G401 (cell line): ENCODE results near the gene CHFR. TPM values are rescaled to one million over a fixed set of nuclear protein-coding genes. Genes with fewer than 3 reads are reported as not detected.
"Not testable (repeated sequence)": the region's sequence is repeated elsewhere in the genome, so short reads cannot be mapped to it uniquely, and the experiment has no call there.

Source experiments
- DNase-seq: peaks from one replicate; pipeline ENCODE4 v3.0.0-alpha.2; 2015; ENCODE audit warnings: low spot score
- in situ Hi-C: cut with HindIII; loops from 2 replicates; pipeline ENCODE4 v1.10.0; 2016; ENCODE audit warnings: low sequenced_read_pairs, mixed read lengths
- total RNA-seq: library from RNA; depleted of rRNA; stranded (reverse); fragments of >200 nt; shearing (Covaris generic); gene quantifications from 2 replicates; pipeline ENCODE4 v1.2.3, GENCODE V29; 2014

The CHFR gene
- total RNA-seq, 1 experiment from 2014 or later, result 38.6 TPM

DNA sequence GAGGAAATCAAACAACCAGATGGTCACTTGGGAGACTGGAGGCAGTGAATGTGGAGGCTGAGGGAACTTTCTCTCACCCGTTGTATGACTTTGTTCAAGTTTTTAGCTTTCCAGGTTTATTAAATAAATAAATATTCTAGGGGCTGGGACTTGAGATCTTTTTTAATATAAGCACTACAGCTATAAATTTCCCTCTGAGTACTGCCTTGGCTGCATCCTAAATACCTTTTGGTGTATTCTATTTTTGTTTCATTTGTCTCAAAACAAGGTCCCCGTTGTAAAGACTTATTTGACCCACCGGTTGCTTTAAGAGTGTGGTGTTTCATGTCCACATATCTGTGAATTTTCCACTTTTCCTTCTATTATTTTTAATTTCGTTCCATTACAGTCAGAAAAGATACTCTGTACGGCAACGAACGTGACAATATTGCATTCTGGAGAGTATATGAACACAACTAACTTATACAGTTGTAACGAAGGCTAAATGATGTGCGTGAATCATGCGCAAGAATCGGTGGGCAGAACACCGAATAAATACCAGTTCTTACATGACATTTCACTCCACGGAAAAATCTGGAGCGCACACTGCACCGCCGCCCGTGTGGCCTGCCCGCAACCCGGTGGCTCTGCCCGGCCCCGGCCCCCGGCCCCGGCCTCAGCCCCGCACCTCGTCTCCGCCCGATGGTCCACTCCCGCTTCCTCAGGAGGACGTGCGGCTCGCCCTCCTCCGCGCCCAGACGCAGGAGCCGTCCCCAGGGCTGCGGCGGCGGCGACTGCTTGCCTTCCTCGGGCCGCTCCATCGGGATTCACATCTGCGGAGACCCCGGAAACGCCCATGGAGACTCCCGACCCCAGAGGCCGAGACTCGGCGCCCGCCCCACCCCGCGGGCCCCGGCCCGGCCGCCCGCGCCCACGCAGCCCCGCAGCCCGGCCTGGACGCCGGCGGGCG is 602 bp downstream of the CHFR start:
- in situ Hi-C loops, result no loop called here
- peak; percentile 6 for DNase-seq

DNA sequence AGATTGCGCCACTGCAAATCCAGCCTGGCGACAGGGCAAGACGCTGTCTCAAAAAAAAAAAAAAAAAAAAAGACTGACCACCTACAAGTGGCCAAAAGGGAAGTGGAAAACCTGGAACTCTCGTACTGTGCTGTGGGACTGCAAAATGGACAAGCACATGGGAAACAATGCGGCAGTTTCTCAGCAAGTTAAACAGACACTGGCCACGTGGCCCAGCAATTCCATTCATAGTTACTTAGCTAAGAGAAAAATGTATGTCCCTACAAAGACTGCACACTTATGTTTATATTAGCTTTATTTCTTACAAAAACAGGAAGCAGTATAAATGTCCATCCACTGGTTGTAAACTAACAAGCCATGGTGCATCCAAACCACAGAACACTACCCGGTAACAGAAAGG is 5.6 kb downstream of the CHFR start:
- DNase-seq, result peak; percentile 21
- in situ Hi-C loops, result no loop called here

DNA sequence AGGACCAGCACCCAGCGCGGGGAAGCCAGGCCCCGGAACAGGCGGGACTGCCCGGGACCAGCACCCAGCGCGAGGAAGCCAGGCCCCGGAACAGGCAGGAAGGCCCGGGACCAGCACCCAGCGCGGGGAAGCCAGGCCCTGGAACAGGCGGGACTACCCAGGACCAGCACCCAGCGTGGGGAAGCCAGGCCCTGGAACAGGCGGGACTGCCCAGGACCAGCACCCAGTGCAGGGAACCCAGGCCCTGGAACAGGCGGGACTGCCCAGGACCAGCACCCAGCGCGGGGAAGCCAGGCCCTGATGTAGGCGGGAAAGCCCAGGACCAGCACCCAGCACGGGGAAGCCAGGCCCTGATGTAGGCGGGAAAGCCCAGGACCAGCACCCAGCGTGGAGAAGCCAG is 12.8 kb downstream of the CHFR start:
- in situ Hi-C loops, DNase-seq: not testable (repeated sequence)

DNA sequence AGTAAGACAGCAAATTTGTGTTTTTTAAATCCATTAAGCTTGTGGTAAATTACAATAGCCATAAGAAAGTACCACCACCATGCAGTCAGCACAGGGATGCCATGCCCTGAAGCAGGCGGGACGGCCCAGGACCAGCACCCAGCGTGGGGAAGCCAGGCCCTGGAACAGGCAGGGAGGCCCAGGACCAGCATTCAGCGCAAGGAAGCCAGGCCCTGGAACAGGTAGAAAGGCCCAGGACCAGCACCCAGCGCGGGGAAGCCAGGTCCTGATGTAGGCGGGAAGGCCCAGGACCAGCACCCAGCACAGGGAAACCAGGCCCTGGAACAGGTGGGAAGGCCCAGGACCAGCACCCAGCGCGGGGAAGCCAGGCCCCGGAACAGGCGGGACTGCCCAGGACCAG is 13.2 kb downstream of the CHFR start:
- in situ Hi-C loops, result no loop called here
- no peak for DNase-seq

DNA sequence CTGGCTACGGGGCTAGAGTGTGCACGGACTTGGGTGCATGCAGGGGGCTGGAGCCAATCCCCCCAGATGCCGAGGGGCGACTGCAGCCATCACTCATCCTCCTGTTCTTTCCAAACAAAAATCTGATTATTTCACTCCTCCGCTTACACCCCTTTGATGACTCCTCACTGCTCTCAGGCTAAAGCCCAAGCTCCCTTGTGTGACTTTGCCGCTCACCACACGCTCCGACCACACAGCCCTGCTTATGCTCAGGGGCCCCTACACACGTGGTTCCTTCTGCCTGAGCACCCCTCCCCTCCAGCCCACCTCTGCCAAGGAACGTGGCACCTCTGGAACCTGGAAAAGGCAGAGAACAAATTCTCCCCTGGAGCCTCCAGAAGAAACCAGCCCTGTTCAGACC is 13.7 kb downstream of the CHFR start:
- DNase-seq, result no peak
- in situ Hi-C loops, result no loop called here

DNA sequence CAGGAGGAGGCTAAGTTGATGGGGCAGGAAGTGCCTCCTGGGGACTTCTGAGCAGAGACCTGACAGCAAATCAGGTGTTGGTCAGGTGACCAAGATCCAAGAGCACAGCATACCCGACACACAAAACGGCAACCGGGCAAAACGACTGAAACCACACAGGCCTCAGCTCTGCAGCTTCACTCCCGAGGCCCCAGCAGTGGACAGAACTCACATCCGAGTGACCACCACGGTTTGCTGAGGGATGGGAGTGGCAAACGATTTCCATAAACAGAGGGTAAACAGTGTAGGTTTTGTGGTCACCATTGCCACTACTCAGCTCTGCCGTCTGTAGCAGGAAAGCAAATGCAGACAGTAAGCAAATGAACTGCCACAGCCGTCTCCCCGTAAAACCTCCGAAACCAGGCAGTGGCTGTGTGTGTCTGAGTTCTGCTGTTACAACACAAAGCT is 14.4 kb downstream of the CHFR start:
- in situ Hi-C loops, result no loop called here
- no peak for DNase-seq

DNA sequence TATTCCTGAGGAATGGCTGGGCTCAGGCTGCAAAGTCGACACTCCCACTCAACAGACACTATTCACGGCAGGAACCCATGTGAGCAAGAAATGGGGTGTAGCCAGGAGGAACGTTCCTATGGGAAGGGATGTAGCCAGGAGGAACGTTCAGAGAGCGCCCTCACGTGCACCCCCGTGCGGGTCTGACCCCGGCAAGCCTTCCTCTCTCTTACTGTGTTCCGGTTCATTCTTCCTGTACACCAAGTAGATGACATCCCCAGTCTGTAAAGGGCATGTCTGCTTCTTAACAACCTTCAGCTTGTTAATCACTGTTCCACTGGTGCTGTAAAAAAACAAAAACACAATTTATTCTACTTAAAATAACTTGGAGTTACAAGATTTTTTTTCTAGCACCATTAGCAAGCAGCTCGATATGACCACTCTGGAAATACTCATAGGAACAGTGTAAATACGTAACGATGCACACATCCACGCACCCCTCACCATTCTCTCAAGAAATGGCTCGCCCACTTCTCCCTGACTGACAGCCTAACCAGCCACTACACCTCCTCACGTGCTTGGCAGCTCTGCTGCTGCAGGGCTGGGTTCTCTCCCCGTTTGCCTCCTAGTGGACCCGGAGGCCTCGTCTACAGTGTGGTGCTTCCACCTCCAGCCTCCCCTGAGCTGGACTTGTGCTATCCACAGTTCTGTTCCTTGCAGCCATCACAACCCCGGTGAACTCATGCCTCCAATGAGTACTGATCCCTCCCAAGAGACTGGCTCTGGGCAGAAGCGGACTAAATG is 15.1 kb downstream of the CHFR start:
- in situ Hi-C loops, result no loop called here
- no peak for DNase-seq

DNA sequence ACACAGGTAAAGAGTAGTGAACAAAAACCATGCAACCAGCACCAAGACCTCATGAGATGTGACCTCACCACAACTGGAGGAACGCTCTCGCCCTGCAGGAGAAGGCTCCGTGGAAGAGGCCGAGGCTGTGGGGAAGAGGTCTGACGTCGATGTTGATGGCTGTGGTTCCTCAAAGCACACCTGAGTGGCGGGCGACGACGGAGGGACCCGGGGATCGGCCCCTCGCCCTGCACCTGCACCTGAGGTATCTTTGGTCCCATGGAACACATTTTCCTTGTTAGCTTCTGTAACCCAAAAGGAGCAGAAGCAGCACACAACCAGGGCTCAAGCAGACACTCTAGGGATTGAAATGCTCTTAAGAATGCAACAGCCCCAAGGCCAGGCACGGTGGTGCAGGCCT is 17.9 kb downstream of the CHFR start:
- in situ Hi-C loops, result no loop called here

DNA sequence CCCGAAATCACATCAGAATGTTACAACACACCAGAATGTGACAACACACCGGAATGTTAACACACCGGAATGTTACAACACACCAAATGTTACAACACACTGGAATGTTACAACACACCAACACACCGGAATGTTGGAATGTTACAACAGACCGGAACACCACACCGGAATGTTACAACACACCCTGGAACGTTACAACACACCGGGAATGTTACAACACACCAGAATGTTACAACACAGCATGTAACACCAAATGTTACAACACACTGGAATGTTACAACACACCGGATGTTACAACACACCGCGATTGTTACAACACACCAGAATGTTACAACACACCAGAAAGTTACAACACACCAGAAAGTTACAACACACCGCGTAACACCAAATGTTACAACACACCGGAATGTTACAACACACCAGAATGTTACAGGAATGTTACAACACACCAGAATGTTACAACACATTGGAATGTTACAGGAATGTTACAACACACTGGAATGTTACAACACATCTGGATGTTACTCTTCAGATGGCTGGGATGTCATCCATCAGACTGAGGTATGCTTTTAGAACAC is 21.1 kb downstream of the CHFR start:
- in situ Hi-C loops, result no loop called here
- no peak for DNase-seq

More for the DNA sequence above, 17.9 kb downstream of the CHFR start:
- DNase-seq, result no peak

DNA sequence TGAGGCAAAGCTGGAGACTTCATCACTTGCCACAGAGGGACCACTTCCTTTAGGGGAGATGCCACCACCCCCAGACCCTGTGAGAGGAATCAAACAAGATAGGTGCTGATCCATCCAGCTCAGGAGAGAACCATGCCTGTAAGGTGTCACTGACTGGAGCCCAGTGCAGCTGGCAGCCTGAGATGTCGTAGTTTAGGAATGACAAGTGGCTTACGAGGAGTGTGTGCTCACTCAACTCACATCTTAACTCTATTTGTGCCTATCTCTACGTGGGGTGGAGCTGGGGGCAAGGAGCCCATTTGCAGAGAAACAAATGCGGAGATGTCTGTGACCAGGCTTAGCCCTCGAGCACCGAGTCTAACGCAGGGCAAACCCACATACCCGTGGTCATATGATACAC is 25.8 kb downstream of the CHFR start:
- no peak for DNase-seq
- in situ Hi-C loops, result no loop called here

DNA sequence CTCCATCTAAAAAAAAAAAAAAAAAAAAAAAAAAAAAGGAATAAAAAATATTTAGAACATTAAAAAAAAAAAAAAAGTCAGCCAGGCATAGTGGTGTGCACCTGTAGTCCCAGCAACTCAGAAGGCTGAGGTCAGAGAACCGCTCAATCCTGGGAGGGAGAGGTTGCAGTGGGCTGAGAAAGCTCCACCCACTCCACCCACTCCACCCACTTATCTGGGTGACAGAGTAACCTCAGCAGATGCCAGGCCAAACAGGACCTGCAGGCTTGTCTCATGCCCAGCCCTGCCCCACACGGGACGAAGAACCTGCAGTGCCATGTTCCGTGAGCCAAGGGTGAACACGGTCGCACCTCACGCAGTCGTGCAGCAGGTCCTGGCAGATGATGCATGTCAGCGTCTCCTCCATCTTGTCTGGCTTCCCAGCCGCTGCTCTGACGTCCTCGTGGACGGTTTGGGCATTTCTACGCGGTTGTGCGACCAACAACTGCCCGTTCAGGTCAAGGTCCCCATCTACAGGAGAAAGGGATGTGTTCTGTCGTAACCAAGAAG is 28.6 kb downstream of the CHFR start:
- no peak for DNase-seq
- in situ Hi-C loops, result no loop called here

DNA sequence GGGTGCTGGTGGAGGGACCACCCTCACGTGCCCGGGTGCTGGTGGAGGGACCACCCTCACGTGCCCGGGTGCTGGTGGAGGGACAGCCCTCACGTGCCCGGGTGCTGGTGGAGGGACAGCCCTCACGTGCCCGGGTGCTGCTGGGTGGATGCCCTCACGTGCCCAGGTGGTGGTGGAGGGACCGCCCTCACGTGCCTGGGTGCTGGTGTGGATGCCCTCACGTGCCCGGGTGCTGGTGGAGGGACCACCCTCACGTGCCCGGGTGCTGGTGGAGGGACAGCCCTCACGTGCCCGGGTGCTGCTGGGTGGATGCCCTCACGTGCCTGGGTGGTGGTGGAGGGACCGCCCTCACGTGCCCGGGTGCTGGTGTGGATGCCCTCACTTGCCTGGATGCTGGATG is 30.4 kb downstream of the CHFR start:
- in situ Hi-C loops, DNase-seq: not testable (repeated sequence)

DNA sequence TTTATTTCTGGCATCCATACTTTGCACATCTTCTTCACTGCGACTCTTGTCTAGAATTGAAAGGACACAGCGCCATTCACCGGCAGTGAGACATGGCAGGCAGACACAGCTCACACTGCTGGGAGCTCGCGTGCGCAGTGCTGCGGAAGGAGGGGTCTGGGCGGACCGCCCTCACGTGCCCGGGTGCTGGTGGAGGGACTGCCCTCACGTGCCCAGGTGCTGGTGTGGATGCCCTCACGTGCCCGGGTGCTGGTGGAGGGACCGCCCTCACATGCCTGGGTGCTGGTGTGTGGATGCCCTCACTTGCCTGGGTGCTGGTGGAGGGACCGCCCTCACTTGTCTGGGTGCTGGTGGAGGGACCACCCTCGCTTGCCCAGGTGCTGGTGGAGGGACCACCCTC is 30.8 kb downstream of the CHFR start:
- in situ Hi-C loops, result no loop called here
- DNase-seq, result no peak

DNA sequence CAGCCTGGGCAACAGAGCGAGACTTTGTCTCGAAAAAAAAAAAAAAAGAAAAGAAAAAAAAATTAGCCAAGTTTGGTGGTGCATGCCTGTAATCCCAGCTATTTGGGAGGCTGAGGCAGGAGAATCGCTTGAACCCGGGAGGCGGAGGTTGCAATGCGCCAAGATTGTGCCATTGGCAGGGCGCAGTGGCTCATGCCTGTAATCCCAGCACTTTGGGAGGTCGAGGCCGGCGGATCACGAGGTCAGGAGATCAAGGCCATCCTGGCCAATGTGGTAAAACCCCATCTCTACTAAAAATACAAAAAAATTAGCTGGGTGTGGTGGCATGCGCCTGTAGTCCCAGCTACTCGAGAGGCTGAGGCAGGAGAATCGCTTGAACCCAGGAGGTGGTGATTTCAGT is 32.2 kb downstream of the CHFR start:
- in situ Hi-C loops, DNase-seq: not testable (repeated sequence)

DNA sequence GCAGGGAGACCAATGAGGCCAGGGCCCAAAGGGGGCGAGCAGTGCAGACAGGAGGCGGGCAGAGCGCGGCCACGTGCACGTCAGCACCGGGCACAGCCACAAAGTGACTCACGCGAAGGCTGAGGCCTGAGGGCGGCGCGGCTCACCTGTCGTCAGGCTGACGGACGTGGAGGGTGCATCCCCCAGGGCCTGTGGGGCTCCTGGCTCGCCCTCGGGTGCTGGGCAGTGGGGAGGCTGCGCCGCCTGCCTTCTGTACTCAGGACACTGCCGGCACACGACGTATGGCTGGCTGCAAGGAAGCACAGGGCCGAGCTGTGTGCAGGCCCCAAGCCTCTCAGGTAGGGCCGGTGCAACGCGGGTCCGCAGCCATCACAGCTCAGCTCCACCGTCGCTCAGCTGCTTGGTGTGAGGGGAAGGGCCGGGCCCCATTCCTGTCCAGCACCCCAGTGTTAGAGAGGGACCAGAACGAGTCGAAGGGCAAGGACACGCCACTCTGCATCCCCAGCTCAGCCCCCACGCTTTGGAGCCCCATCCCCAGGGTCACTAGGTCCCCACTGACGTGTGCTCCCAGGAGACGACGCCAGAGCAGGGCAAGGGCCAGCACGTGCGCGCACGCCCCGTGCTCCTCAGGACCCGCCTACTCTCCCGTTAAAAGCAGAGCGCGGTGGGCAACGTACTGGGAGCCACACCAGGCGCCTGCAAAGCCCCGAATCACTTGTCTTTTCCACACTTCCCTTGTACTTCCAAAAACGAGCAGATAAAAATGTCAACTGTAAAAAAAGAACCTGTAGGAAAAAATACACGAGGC is 33.9 kb downstream of the CHFR start:
- in situ Hi-C loops, result no loop called here
- DNase-seq, result no peak

DNA sequence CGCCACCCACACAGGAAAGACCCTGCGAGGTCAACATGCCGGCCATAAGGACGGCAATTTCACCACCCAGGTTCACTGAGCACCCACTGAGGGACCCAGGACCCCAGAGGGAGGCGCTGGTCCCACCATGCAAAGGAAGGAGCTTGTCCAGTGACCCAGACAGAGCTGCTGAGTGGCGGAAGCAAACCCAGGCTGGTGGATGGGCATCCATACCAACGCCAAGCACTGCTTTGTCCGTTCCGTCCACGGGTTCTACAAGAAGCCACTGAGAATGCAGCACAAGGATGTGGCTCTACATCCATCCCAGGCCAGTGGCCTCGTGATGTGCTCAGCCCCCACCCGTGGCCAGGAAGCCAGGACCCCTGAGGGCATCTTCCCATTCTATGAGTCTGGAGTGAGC is 34.9 kb downstream of the CHFR start:
- no peak for DNase-seq
- in situ Hi-C loops, result no loop called here

DNA sequence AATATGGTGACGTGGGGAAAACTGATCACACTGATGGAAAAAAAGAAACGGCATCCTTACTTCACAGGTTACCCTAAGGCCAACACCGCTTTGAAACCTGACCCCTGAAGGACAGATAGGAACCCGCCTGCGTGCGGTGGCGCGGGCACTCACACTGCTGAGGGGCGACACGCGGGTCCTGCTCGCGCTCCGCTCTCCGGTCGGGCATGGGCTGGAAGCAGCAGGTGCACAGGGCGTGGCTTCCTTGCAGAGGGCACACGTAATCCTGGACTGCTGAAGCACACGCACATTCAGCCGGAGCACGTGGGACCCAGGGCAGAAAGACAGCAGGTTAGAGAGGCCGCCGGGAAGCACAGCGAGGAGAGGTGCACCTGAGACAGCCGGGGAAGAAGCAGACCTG is 35.9 kb downstream of the CHFR start:
- DNase-seq, result no peak
- in situ Hi-C loops, result no loop called here

DNA sequence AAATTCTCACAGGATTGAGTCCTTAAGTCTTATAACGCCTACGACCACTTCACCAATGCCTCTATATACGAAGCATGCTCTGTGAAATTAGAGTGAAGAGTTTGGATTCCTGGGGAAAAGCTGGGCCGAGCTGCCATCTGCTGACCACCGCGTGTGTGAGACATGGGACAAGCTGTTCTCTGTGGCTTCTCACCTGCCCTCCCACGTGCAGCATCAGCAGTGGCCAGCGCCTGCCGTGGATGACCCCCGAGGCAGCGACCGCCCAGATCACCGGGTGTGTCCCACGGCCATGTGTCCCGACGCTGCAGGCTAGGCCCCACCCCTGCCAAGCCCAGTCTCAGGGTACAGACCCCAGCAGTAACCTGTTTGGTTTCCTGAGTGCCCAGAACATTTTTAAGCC is 37.1 kb downstream of the CHFR start:
- DNase-seq, result peak; percentile 91
- in situ Hi-C loops, result no loop called here

DNA sequence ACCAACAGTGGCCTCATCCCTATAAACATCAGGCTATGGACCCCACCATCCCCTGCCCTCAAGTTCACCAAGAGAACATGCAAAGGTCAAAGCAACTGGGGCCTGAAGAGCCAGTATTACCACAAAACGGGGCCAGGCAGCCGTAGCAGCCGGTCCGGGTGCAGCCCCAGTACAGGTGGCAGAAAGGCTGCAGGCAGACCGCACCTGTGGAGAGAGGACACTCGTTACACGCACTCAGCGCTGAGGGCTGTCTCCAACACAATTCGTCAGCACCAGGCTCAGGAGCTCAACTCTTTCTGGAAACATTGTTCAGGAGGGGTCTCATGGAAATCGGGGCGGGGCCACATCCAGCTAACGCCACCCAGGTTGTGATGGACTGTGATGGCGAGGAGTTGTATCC is 38.9 kb downstream of the CHFR start:
- peak; percentile 36 for DNase-seq
- in situ Hi-C loops, result no loop called here
